ENCODE measurements around the gene SLC25A39.

SLC25A39 gene

DNA sequence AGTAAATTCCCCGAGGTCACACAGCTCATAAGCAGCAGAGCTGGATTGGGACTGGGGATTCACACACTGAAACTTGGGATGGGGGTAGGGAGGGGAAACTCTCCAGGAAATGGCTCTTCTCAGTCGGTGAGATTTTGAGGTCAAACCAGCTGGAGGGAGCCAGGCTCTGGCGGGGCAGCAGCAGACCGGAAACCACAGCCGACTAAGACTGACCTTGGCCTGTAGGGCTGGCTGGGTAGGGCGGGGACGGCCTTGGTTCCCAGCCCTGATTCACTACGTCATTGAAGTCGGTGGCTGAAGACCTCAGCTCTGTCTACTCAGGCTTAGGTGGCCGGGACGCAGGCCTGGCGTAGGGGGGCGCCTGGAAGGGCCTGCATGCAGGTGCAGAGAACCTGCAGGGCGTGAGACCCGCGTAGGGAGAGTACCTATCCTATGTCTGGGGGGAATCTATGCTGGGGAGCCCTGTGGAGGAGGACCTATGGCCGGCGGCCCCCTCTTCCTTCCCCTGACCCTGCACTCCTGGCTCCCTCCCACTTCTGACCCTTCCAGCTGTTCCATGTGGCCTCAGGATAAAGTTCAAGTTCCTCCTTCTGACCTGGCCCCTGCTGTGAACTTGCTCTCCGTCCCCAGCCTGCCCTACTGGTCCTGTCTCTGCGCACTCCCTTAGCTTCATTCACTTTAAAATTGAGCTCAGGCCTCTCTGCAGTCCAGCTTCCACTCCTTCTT lies 44.8 kb downstream of the SLC25A39 start:
- TF ChIP-seq, protein P1, sequence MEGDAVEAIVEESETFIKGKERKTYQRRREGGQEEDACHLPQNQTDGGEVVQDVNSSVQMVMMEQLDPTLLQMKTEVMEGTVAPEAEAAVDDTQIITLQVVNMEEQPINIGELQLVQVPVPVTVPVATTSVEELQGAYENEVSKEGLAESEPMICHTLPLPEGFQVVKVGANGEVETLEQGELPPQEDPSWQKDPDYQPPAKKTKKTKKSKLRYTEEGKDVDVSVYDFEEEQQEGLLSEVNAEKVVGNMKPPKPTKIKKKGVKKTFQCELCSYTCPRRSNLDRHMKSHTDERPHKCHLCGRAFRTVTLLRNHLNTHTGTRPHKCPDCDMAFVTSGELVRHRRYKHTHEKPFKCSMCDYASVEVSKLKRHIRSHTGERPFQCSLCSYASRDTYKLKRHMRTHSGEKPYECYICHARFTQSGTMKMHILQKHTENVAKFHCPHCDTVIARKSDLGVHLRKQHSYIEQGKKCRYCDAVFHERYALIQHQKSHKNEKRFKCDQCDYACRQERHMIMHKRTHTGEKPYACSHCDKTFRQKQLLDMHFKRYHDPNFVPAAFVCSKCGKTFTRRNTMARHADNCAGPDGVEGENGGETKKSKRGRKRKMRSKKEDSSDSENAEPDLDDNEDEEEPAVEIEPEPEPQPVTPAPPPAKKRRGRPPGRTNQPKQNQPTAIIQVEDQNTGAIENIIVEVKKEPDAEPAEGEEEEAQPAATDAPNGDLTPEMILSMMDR (conservative IDR thresholded peaks at IDR 0.05; ENCODE audit: low read depth, low read length), result no peak
- no peak overlapping the region for H3K4me3 ChIP-seq (ENCODE audit: low read length)
- DNase-seq (ENCODE audit: low read depth), result peak; percentile 60

DNA sequence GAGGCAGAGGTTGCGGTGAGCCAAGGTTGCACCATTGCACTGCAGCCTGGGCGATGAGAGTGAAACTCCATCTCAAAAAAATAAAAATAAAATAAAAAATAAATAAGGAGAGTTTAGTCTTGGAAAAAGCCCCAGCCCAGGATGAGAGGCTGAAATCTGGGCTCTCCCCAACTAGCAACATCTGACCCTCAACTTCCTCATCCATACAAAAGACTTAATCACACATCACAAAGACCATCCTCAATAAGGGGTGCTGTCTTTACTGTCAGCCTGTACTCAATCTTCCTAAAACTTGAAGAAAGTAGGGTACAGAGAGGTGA lies 45.3 kb downstream of the SLC25A39 start:
- H3K4me3 ChIP-seq (ENCODE audit: low read length), result no peak overlapping the region
- TF ChIP-seq, protein P1 (conservative IDR thresholded peaks at IDR 0.05; ENCODE audit: low read depth, low read length), result no peak
- no peak for DNase-seq (ENCODE audit: low read depth)

DNA sequence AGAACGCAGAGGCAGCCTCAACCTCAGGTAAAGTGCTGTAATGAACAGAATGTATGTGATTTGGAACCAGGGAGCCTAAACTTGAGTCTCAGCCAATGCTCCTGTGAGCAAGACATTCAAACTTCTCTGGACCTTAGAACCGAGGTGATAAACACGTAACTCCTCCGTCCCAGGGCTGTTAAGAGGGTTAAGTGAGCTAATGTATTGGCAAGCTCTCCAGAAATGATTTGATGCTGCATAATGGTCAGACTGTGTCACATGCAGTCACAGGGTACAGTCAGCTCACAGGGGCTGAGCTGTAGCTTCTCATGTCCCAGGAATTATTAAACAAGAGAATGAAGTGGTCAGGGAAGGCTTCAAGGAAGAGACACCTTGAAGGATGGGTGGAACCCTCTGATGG lies 46.6 kb downstream of the SLC25A39 start:
- TF ChIP-seq, protein P1 (conservative IDR thresholded peaks at IDR 0.05; ENCODE audit: low read depth, low read length), result no peak
- peak; percentile 59 for DNase-seq (ENCODE audit: low read depth)
- no peak overlapping the region for H3K4me3 ChIP-seq (ENCODE audit: low read length)

DNA sequence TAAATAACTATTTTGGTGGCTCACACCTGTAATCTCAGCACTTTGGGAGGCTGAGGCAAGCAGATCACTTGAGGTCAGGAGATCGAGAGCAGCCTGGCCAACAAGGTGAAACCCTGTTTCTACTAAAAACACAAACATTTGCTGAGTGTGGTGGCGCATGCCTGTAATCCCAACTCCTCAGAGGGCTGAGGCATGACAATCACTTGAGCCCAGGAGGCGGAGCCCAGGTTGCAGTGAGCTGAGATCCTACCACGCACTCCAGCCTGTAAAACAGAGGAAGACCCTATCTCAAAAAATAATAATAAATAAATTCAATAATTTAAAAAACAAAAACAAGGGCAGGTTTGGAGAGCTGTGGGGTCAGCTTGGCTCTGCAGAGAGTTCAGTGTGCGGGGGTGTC lies 51.0 kb downstream of the SLC25A39 start:
- TF ChIP-seq, protein P1 (conservative IDR thresholded peaks at IDR 0.05; ENCODE audit: low read depth, low read length), result no peak
- DNase-seq (ENCODE audit: low read depth), result no peak

DNA sequence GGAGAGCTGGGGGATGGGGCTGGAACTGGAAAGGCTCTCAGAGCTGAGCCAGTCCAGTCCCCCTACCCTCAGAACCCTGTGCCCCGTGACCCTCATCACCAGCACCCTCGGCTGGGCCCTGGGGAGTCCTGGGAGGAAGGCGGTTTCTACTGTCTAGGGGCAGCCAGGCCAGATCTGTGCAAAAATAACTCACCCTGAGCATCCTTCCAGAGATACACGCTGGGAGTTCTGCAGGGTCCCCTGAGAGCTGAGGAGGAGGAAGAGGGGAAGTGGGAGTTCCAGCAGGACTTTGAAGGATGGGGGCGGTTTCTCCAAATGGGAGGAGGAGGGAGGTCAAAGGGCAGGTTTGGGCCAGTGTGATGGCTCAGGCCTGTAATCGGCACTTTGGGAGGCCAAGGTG lies 51.7 kb downstream of the SLC25A39 start:
- no peak overlapping the region for H3K4me3 ChIP-seq (ENCODE audit: low read length)
- TF ChIP-seq, protein P1 (conservative IDR thresholded peaks at IDR 0.05; ENCODE audit: low read depth, low read length), result no peak
- DNase-seq (ENCODE audit: low read depth), result no peak

More for the DNA sequence above, 51.0 kb downstream of the SLC25A39 start:
- no peak overlapping the region for H3K4me3 ChIP-seq (ENCODE audit: low read length)

DNA sequence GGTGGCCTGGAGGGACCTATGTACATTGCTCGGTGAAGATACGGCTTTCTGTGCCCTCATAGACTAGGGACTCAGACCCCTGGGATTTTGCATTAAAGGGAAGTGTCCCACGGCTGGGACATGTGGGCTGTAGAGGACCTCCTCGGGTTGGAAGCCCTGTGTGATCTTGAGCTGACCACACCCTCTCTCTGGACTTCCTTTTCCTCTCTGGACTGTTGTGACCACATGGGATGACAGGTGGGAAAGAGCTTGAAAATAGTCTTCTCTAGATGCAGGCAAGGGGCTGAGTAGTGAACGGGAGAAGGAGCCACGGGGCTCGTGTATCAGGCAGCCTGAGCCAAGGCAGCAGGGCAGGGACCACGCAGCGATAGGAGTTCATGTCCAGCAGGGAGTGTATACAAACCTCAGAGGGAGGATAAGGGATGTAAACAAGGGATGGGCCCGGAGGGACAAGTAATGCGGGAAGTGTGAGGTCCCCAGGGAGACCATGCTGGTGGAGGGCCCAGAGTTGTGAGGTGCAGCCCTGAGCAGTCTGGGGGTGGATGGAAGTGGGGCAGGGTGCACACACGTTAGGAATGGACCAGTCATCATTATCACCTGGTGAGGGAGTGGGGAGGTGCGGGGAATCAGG lies 52.2 kb downstream of the SLC25A39 start:
- TF ChIP-seq, protein P1 (conservative IDR thresholded peaks at IDR 0.05; ENCODE audit: low read depth, low read length), result no peak
- DNase-seq (ENCODE audit: low read depth), result no peak
- H3K4me3 ChIP-seq (ENCODE audit: low read length), result no peak overlapping the region
